Astrocyte of the spinal cord (primary cell): ENCODE results near the gene NOD1.

Experiments
- DNase-seq: peaks from one replicate; pipeline ENCODE4 v3.0.0; 2011; ENCODE audit warnings: low read depth, low spot score
- H3K4me3 ChIP-seq: 2 replicates; pipeline ENCODE4 v1.5.1; 2011; ENCODE audit warnings: low read depth, mild to moderate bottlenecking, low read length, moderate library complexity
- in situ Hi-C: cut with HindIII; loops from 2 replicates; pipeline ENCODE4 v1.10.0; 2017; ENCODE audit warnings: low sequenced_read_pairs
- TF ChIP-seq, protein P1 (sequence below): IDR thresholded peaks from 2 replicates; pipeline ENCODE4 v1.5.1; 2012; ENCODE audit warnings: low read depth, mild to moderate bottlenecking, low read length, inconsistent platforms

NOD1 gene

GRCh38 chr7:30458311-30458710 lies 20.3 kb downstream of the NOD1 start:
- TF ChIP-seq, protein P1, sequence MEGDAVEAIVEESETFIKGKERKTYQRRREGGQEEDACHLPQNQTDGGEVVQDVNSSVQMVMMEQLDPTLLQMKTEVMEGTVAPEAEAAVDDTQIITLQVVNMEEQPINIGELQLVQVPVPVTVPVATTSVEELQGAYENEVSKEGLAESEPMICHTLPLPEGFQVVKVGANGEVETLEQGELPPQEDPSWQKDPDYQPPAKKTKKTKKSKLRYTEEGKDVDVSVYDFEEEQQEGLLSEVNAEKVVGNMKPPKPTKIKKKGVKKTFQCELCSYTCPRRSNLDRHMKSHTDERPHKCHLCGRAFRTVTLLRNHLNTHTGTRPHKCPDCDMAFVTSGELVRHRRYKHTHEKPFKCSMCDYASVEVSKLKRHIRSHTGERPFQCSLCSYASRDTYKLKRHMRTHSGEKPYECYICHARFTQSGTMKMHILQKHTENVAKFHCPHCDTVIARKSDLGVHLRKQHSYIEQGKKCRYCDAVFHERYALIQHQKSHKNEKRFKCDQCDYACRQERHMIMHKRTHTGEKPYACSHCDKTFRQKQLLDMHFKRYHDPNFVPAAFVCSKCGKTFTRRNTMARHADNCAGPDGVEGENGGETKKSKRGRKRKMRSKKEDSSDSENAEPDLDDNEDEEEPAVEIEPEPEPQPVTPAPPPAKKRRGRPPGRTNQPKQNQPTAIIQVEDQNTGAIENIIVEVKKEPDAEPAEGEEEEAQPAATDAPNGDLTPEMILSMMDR = no peak
- no peak for DNase-seq
- in situ Hi-C loops = no loop called here
- H3K4me3 ChIP-seq = no peak overlapping the region

DNA sequence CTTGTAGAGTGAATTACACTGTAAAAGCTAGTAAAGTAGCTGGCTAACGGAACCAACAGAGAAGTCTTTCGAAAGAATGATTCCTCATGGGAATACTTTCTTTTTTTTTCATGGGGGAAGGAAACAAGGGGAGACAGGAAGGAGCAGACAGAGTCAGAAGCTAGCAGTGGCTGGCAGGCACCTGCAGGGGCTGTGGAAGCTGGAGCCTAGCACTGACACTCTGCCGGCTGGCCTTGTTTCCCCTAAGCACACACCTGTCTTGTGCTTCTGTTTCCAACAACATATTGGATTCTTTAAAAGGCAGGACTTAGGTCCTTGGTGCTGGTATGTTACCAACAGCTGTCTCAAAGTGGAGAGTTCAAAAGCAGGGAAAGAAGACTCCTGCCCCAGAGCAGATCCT lies 24.7 kb downstream of the NOD1 start:
- TF ChIP-seq, protein P1 = no peak
- DNase-seq = no peak
- no peak overlapping the region for H3K4me3 ChIP-seq
- in situ Hi-C loops = no loop called here

GRCh38 chr7:30453016-30453415 lies 25.6 kb downstream of the NOD1 start:
- no peak overlapping the region for H3K4me3 ChIP-seq
- DNase-seq = no peak
- TF ChIP-seq, protein P1 = no peak
- in situ Hi-C loops = no loop called here

DNA sequence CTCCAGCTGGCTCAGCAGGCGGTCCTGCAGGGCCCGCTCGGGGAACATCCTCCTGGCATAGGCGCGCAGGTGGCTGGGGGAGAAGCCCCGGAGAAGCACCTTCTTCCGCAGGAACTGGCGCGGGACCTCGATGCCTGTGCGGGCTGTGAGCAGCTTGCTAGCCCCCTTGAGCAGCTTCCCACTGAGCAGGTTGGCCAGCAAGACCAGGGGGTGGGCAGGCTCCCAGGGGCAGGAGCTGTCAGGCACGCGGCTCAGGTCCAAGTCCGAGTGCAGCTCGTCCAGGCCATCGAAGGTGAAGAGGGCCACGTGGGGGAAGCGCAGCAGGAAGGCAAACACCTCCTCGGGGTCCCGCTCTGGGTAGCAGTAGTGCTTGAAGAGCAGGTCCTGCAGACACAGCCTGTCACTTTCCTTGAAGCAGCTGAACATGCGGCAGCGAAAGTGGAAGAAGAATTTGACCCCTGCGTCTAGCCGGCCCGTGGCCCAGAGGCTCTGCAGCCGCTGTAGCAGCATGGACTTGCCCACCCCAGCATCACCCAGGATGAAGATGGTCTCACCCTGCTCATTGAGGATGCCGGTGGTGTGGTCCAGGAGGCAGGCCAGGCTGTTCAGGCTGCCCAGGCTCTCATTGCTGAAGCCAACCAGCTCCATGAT lies 26.2 kb downstream of the NOD1 start:
- in situ Hi-C loops = no loop called here
- no peak for DNase-seq
- TF ChIP-seq, protein P1 = no peak
- H3K4me3 ChIP-seq = no peak overlapping the region

GRCh38 chr7:30451539-30452279 lies 26.9 kb downstream of the NOD1 start:
- H3K4me3 ChIP-seq = no peak overlapping the region
- DNase-seq = no peak
- in situ Hi-C loops = no loop called here
- TF ChIP-seq, protein P1 = no peak

DNA sequence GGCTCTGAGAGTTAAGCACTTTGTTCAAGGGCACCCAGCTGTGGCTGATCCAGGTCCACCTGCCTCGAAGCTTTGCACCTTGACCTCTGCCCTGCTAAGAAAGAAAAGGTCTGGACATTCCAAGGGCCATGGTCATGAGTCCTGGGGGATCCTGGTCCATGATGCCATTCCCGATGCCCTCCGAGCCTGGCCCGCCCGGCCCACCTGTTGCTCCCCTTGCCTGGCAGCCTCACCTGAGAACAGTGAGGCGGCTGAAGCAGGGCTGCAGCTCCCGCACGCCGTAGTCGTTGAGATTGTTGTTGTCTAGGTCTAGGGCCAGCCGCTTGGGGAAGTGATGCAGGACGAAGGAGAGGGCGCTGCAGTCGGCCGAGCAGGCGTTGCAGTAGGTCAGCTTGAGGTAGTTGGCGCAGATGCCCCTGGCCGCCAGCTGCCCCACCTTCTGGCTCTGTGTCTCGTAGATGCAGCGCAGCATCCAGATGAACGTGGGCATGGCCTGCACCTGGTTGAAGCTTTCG lies 27.5 kb downstream of the NOD1 start:
- in situ Hi-C loops = no loop called here
- TF ChIP-seq, protein P1 = no peak
- no peak for DNase-seq
- H3K4me3 ChIP-seq = no peak overlapping the region
